Stimulated activated CD4-positive, alpha-beta T cell treated with anti-CD3 and anti-CD28 coated beads, Interleukin-12 subunit alpha, Interleukin-12 subunit beta, amount 100 ng/mL, for 48 hours (primary cell): ENCODE results near the gene GRM5.
"Not testable (repeated sequence)": the region's sequence is repeated elsewhere in the genome, so short reads cannot be mapped to it uniquely, and the experiment has no call there.

Experiments used
- DNase-seq, 3 donors: peaks; one replicate each; pipeline ENCODE4 v3.0.0-alpha.2; 2020; ENCODE audit warnings: low read depth in 2 of 3, low spot score in 1 of 3

Gene GRM5

DNA sequence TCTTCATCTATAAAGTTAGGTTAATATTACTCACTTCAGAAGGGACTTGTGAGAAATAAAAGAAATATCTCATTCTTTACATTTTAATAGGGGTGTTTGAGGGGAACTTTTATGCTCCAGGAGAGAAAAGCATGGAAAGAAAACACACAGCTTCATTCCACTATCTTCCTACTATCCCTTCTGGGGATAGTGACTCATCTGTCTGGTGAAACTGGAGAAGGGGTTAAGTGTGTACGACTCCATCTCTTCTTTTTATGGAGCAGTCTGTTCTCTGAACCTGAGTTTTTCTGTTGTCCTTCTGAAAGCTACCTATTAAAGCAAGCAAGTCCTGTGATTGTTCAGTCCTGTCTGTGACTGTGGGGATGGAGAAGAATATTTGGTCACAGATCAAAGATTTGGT lies 227.6 kb downstream of the GRM5 start:
- not testable (repeated sequence) for DNase-seq

DNA sequence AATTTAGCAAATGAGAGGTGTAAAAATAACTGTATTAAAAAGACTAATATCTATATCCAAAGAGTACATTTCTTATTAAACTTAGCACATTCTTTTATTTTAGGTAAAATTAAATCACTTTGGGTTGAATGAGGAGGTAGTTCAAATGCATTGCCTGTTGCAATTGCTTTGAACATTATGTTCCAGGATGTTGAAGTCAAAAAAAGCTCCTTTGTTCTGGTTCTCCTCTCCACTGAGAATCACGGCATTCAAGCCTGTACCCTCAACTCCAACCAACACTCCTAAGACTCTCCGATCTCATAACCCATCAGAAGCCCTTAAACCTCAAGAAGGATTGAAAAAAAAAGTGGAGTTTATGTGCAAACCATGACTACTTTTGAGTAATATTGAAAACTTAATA lies 230.1 kb downstream of the GRM5 start:
- DNase-seq, result not testable (repeated sequence)

GRCh38 chr11:88831303-88831890 lies 234.4 kb downstream of the GRM5 start:
- DNase-seq, result no peak

GRCh38 chr11:88827018-88827676 lies 238.6 kb downstream of the GRM5 start:
- DNase-seq, result no peak

- DNase-seq, result no peak
Measured at GRCh38 chr11:88819616-88820015, 246.2 kb downstream of the GRM5 start.

- DNase-seq, result no peak
Measured at GRCh38 chr11:88818978-88819377, 246.8 kb downstream of the GRM5 start.

- no peak for DNase-seq
Measured at GRCh38 chr11:88815505-88815904, 250.3 kb downstream of the GRM5 start.

DNA sequence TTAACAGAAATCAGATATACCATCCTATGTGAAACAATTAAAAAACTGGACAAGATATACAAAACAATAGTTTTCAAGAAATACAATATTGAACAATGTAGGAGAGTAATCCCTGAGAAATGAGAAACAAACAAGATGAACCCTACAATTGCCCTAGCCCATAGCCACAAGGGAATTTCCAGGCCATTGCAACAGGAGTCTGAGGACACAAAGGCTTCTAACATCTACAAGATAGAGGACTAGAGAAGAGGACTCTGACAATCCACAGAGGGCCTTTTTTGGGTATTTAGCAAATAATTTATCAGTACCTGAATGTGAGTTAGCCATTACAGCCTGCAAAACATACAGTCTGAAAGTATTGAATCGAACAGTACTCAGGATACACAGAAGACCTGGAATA lies 251.7 kb downstream of the GRM5 start:
- no peak for DNase-seq

- DNase-seq, result no peak
Measured at GRCh38 chr11:88813233-88813915, 252.4 kb downstream of the GRM5 start.

DNA sequence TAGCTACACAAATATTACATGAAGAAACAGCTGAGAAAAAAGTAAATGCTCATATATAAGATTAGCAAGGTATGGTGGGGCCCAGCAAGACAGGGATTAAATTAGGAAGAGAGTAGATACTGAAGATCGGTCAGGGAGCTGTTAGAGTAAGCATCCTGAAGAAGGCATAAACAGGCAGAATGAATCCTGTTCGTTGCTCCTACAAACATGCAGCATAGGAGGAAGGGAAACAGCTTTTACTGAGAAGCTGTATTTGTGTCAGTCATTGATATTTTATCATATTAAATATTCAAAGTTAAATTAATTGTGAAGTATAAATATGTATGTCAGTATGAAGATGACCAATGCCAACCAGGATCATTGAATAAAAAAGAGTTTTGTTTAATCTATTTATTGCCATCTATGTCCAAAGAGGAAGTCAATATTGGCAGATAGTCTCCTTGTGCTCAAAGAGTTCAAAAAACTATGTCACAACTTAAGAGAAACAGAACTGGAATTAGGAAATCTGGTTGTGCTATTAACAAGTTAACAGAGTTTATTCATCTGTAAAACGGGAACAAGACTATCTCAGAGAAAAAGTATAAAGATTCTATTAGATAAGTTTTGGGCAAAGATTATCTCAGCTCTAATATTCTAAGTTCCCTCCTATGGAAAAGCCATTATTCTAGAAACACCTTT lies 255.2 kb downstream of the GRM5 start:
- DNase-seq, result no peak

- no peak for DNase-seq
Measured at GRCh38 chr11:88809126-88809525, 256.7 kb downstream of the GRM5 start.

DNA sequence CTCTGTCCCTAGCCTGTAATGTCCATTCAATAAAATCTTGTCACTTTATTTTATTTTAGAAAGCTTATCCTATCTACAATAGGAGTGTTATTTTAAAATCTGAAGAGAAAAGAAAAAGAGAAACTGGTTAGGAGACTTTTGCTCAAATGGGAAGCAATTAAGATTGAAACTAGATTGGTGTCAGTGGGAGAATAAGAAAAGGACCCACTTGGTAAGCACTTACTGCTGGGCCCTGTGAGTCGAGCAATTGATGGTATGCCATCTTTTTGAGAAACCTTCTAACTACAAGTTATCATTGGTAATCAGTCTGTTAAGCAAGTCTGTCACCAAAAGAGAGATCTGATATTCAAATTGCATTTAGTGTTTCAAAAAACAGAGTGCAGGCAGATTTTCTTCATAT lies 258.4 kb downstream of the GRM5 start:
- DNase-seq, result no peak

- DNase-seq, result no peak
Measured at GRCh38 chr11:88806410-88806809, 259.4 kb downstream of the GRM5 start.

- no peak for DNase-seq
Measured at GRCh38 chr11:88801484-88802123, 264.2 kb downstream of the GRM5 start.

- no peak for DNase-seq
Measured at GRCh38 chr11:88799771-88800500, 265.8 kb downstream of the GRM5 start.

GRCh38 chr11:88790182-88790581 lies 275.6 kb downstream of the GRM5 start:
- no peak for DNase-seq

- no peak for DNase-seq
Measured at GRCh38 chr11:88779577-88779976, 286.2 kb downstream of the GRM5 start.

DNA sequence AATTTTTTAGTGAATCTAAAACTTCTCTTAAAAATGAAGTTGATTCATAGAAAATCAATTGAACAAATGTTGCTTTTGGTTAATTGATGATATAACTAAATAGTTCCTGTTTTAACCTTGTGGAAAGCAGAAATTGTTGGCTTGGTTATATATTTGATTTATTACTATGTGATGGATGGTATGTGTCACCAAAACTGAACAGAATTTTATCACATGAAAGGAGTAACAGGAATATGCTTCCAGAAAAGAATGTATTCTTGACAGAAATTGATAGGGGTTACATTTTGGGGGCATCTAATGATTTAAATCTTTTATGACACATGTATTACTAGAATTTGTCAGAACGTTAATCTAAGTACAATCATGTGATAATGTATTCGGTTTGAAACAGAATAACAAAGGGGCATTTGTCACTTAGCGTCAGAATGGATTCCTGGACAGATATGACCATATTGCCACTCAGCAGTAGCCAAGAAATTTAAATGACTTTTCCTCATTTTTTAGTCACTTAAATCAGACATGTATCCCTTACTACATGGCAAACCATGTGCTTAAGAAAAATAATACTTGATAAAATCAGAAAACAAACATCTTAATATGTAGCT lies 295.2 kb downstream of the GRM5 start:
- no peak for DNase-seq

DNA sequence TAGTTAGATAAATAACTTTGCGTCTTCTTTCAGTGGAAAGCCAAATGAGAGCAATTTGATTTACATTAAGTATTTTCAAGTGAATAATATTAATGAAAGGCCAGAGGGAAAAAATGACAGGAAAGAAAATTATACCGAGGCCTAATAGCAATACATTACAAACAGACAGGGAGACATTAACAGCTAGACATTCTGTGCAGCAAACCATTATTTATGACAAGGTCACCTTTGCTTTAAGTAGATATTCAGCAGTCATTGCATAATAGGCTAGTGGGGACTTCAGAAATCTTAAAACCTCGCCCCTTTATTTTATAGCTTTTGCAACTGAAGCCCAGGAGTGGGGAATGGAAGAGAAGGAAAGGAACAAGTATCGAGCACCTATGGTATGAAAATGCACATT lies 321.6 kb downstream of the GRM5 start:
- DNase-seq, result no peak

- DNase-seq, result no peak
Measured at GRCh38 chr11:88739524-88739923, 326.3 kb downstream of the GRM5 start.
